Measurements from ENCODE around the gene AQP12B.

The AQP12B gene

GRCh38 chr2:240724431-240724830 is 41.7 kb upstream of the AQP12B start:
- Histone ChIP-seq H3K36me3 (ENCODE audit: insufficient read depth, low read length) (peaks cover 74% of the 10 kb centered on the region), H3K4me3 (ENCODE audit: low read length) (no peak overlapping the region), H3K9me3 (ENCODE audit: insufficient read depth, low read depth, low read length) (no peaks in the 10 kb centered on the region), H3K4me1 (ENCODE audit: insufficient read depth, low read length) (no peaks in the 10 kb centered on the region), H3K27me3 (ENCODE audit: insufficient read depth, low read length) (no peaks in the 10 kb centered on the region), H3K27ac (ENCODE audit: low read depth, low read length) (no peak overlapping the region), H3K9ac (ENCODE audit: low read depth, low read length) (no peak overlapping the region)
- 95% methylated on average over 10 of the region's 10 CpGs for WGBS

- Histone ChIP-seq H3K9ac (ENCODE audit: low read depth, low read length) (no peak overlapping the region), H3K4me3 (ENCODE audit: low read length) (no peak overlapping the region), H3K27ac (ENCODE audit: low read depth, low read length) (no peak overlapping the region), H3K27me3 (ENCODE audit: insufficient read depth, low read length) (no peaks in the 10 kb centered on the region), H3K9me3 (ENCODE audit: insufficient read depth, low read depth, low read length) (no peaks in the 10 kb centered on the region), H3K4me1 (ENCODE audit: insufficient read depth, low read length) (no peaks in the 10 kb centered on the region), H3K36me3 (ENCODE audit: insufficient read depth, low read length) (peaks cover 75% of the 10 kb centered on the region)
- 95% methylated on average over 9 of the region's 9 CpGs for WGBS
These were observed 41.2 kb upstream of the AQP12B start for GRCh38 chr2:240723851-240724250.

GRCh38 chr2:240722796-240723735 is 40.4 kb upstream of the AQP12B start:
- Histone ChIP-seq H3K27me3 (ENCODE audit: insufficient read depth, low read length) (no peaks in the 10 kb centered on the region), H3K9me3 (ENCODE audit: insufficient read depth, low read depth, low read length) (no peaks in the 10 kb centered on the region), H3K27ac (ENCODE audit: low read depth, low read length) (no peak overlapping the region), H3K4me1 (ENCODE audit: insufficient read depth, low read length) (no peaks in the 10 kb centered on the region), H3K9ac (ENCODE audit: low read depth, low read length) (no peak overlapping the region), H3K36me3 (ENCODE audit: insufficient read depth, low read length) (peaks cover 81% of the 10 kb centered on the region), H3K4me3 (ENCODE audit: low read length) (no peak overlapping the region)
- 95% methylated on average over 32 of the region's 32 CpGs for WGBS

- Histone ChIP-seq H3K36me3 (ENCODE audit: insufficient read depth, low read length) (peaks cover 88% of the 10 kb centered on the region), H3K27ac (ENCODE audit: low read depth, low read length) (no peak overlapping the region), H3K4me1 (ENCODE audit: insufficient read depth, low read length) (no peaks in the 10 kb centered on the region), H3K27me3 (ENCODE audit: insufficient read depth, low read length) (no peaks in the 10 kb centered on the region), H3K9ac (ENCODE audit: low read depth, low read length) (no peak overlapping the region), H3K9me3 (ENCODE audit: insufficient read depth, low read depth, low read length) (no peaks in the 10 kb centered on the region), H3K4me3 (ENCODE audit: low read length) (no peak overlapping the region)
- 96% methylated on average over 16 of the region's 16 CpGs for WGBS
These were observed 39.7 kb upstream of the AQP12B start for GRCh38 chr2:240722376-240722775.

- Histone ChIP-seq H3K27me3 (ENCODE audit: insufficient read depth, low read length) (no peaks in the 10 kb centered on the region), H3K4me1 (ENCODE audit: insufficient read depth, low read length) (no peaks in the 10 kb centered on the region), H3K9me3 (ENCODE audit: insufficient read depth, low read depth, low read length) (no peaks in the 10 kb centered on the region), H3K36me3 (ENCODE audit: insufficient read depth, low read length) (peaks cover 89% of the 10 kb centered on the region), H3K9ac (ENCODE audit: low read depth, low read length) (no peak overlapping the region), H3K27ac (ENCODE audit: low read depth, low read length) (no peak overlapping the region), H3K4me3 (ENCODE audit: low read length) (no peak overlapping the region)
- WGBS, result 95% methylated on average over 20 of the region's 20 CpGs
These were observed 39.0 kb upstream of the AQP12B start for GRCh38 chr2:240721596-240722180.

GRCh38 chr2:240720686-240721595 is 38.3 kb upstream of the AQP12B start:
- Histone ChIP-seq H3K36me3 (ENCODE audit: insufficient read depth, low read length) (peaks cover 84% of the 10 kb centered on the region), H3K9me3 (ENCODE audit: insufficient read depth, low read depth, low read length) (no peaks in the 10 kb centered on the region), H3K4me1 (ENCODE audit: insufficient read depth, low read length) (no peaks in the 10 kb centered on the region), H3K4me3 (ENCODE audit: low read length) (no peak overlapping the region), H3K9ac (ENCODE audit: low read depth, low read length) (no peak overlapping the region), H3K27ac (ENCODE audit: low read depth, low read length) (no peak overlapping the region), H3K27me3 (ENCODE audit: insufficient read depth, low read length) (no peaks in the 10 kb centered on the region)
- WGBS, result 95% methylated on average over 25 of the region's 25 CpGs

GRCh38 chr2:240719676-240720545 is 37.2 kb upstream of the AQP12B start:
- Histone ChIP-seq H3K36me3 (ENCODE audit: insufficient read depth, low read length) (peaks cover 74% of the 10 kb centered on the region), H3K9me3 (ENCODE audit: insufficient read depth, low read depth, low read length) (no peaks in the 10 kb centered on the region), H3K27me3 (ENCODE audit: insufficient read depth, low read length) (no peaks in the 10 kb centered on the region), H3K4me1 (ENCODE audit: insufficient read depth, low read length) (no peaks in the 10 kb centered on the region), H3K27ac (ENCODE audit: low read depth, low read length) (no peak overlapping the region), H3K9ac (ENCODE audit: low read depth, low read length) (no peak overlapping the region), H3K4me3 (ENCODE audit: low read length) (no peak overlapping the region)
- WGBS, result 93% methylated on average over 25 of the region's 25 CpGs

GRCh38 chr2:240718896-240719490 is 36.3 kb upstream of the AQP12B start:
- WGBS, result 96% methylated on average over 25 of the region's 25 CpGs
- no peaks in the 10 kb centered on the region for H3K4me1 ChIP-seq (ENCODE audit: insufficient read depth, low read length)
- H3K9me3 ChIP-seq (ENCODE audit: insufficient read depth, low read depth, low read length), result no peaks in the 10 kb centered on the region
- H3K9ac ChIP-seq (ENCODE audit: low read depth, low read length), result no peak overlapping the region
- no peaks in the 10 kb centered on the region for H3K27me3 ChIP-seq (ENCODE audit: insufficient read depth, low read length)
- H3K27ac ChIP-seq (ENCODE audit: low read depth, low read length), result no peak overlapping the region
- peaks cover 69% of the 10 kb centered on the region for H3K36me3 ChIP-seq (ENCODE audit: insufficient read depth, low read length)
- no peak overlapping the region for H3K4me3 ChIP-seq (ENCODE audit: low read length)

- Histone ChIP-seq H3K27ac (ENCODE audit: low read depth, low read length) (no peak overlapping the region), H3K4me1 (ENCODE audit: insufficient read depth, low read length) (no peaks in the 10 kb centered on the region), H3K36me3 (ENCODE audit: insufficient read depth, low read length) (peaks cover 58% of the 10 kb centered on the region), H3K27me3 (ENCODE audit: insufficient read depth, low read length) (no peaks in the 10 kb centered on the region), H3K9ac (ENCODE audit: low read depth, low read length) (no peak overlapping the region), H3K4me3 (ENCODE audit: low read length) (no peak overlapping the region), H3K9me3 (ENCODE audit: insufficient read depth, low read depth, low read length) (no peaks in the 10 kb centered on the region)
- whole genome bisulfite sequencing, result 95% methylated on average over 31 of the region's 31 CpGs
These were observed 35.2 kb upstream of the AQP12B start for GRCh38 chr2:240717681-240718581.
